Measurements from ENCODE around the gene USP53.
A peak's percentile ranks its signal among the peaks of the same experiment; 100 is the strongest.
"Not testable (repeated sequence)": the region's sequence is repeated elsewhere in the genome, so short reads cannot be mapped to it uniquely, and the experiment has no call there.

Gene USP53

DNA sequence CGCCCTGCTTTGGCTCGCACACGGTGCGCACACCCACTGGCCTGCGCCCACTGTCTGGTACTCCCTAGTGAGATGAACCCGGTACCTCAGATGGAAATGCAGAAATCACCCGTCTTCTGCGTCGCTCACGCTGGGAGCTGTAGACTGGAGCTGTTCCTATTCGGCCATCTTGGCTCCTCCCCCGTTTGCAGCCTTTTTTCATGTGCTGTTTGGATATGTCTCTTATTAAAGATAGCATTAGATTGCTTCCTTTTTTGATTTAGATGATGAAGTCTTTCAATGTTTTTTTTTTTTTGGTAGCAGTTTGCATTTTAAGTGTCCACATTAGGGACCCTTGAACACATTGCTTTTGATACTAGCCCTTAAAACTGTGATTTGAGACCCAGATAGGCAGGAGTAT lies 67.4 kb downstream of the USP53 start:
- DNase-seq, result not testable (repeated sequence)

DNA sequence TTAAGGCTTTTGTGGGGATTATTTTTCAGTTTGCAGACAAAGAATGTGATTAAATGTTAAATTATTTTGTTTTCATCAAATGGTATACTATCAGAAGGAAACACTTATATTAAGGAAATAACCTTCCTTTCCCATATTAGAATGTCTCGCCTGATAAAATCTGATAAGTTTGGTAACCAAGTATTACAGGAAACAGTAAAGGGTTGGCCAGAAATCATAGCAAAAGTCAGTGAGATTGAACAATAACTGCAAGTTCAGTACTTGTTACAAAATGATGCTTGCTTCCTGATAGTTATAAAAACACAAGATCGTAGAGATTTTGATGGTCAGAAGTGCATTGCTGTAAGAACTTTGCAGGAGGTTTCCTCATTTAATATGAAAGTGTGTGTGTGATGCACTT lies 68.9 kb downstream of the USP53 start:
- DNase-seq, result no peak

DNA sequence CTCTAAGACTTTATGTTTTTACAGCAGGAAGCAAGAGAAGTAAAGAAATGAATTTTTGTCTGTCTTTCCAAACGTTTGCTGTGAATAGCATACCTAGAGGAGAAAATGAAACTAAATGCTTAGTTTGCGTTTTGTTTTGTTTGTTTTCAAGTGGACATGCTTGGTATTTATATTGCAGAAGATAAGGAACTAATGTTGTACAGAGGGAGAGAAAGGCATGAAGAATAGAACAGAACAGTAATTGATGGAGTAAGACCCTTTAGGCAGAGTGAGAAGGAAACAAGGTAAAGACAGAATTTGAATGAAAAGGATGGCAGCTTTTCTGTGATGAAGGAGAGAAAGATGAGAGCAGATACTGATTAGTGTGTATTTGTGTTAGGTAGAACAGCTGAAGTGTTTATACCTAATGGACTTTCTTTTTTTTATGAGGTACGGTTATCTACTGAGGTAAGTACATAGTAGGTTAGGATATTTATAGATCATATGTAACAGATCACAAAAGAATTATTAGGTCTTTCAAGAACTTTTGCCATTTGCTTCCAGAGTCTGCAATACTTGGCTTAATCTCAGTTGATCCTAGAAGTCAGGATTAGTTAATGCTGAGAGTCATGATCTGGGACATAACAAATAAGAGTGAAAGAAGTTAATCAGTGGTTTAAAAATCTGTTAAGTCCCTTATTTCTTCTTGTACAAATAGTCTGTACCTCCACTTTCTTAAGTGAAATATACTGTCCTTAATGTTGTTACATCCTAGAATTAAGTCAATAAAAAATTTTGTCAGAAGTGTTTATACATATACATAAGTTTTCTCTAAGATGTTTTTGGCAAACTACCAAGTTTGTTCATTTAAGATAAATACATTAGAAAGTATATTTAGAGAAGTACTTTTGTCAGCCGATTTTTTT lies 72.6 kb downstream of the USP53 start:
- no peak for DNase-seq

DNA sequence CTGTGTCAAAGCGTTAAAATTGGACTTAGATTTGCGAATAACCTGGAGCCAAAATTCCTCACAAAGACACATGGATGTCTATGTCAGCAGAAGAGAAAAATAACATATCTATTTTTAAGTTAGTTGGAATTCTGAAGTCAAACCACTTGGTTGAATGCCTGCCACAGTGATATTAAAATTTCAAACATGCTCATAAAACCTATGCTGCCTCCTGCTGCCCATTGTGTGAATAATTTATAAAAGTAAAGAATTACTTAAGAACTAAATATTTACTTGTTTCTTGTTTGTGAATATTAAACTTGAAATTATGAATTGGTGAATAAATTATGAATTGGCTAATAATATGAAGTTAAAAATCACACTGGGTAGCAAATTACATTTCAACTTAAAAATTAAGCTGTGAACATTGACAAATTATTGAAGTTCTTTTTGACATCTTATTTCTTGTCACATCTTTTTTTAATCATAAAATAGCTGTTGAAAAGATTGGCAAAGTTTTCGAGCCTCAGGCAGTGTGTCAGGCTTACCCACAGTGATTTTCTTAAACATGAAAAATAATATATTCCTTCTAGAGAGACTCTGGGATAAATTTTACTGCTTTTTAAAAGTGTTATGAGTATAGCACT lies 74.0 kb downstream of the USP53 start:
- no peak for DNase-seq

DNA sequence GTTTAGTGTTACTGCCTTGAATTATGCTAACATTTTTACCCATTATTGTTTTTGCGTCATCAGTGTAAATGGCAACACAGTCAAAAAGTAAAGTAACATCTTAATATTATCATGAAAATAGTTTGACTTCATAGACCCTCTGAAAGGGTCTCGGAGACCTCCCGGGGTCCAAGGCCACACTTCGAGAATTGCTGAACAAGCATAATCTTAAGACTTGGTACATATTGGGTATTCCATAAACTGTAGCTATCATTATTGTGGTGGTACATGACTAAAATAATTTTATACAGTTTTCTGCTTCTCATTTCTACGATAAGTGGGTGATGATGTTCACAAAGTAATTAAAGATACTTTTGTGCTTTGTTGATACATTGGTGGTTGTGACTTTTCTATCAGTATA lies 76.8 kb downstream of the USP53 start:
- DNase-seq, result no peak

DNA sequence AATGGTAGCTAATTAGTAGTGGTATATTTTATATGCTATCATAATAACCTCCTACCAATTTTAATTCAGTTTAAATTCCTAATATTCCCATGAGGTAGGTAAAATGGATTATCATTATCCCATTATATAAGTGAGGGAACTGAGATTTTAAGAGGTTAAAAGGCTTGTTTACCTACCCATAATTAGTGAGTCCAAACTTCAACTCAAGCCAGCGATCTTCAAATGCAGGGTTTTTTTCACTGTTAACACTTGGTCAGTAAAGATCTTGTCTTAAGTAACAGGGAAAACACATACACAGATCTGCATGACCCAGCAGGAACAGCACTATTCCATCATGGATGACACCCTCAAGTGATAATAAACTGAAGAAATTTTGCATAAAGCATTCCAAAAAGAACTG lies 78.1 kb downstream of the USP53 start:
- no peak for DNase-seq

DNA sequence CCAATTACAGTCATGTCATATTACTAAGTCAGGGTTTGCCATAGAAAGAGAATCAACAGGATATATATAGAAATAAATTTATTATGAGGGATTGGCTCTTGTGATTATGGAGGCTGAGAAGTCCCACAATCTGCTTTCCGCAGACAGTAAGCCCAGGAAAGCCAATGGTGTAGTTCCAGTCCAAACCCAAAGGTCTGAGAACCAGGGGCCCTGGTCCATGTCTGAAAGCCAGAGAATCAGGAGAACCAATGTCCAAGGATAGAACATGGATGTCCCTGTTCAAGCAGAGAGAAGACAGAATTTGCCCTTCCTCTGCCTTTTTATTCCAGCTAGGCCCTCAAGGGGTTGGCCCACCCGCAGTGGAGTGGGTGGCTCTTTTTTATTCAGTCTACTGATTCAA lies 83.8 kb downstream of the USP53 start:
- DNase-seq, result no peak

DNA sequence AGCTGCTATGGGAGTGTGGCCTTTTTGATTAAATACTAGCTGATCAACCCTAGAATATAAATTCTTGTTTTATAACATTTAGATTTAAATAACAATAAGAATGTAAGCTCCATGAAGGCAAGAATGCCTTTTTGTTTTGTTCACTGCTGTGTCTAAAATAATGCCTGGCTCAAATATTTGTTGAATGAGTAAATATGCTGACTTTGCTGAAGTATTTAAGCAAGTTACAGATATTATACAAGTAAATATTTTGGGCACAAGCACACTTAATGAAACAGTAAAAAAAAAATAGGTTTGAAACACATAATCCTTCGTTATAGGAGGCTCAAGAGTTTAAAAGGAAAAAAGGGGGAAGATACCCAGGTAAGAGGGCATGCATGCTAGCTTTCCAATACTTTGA lies 85.3 kb downstream of the USP53 start:
- no peak for DNase-seq

DNA sequence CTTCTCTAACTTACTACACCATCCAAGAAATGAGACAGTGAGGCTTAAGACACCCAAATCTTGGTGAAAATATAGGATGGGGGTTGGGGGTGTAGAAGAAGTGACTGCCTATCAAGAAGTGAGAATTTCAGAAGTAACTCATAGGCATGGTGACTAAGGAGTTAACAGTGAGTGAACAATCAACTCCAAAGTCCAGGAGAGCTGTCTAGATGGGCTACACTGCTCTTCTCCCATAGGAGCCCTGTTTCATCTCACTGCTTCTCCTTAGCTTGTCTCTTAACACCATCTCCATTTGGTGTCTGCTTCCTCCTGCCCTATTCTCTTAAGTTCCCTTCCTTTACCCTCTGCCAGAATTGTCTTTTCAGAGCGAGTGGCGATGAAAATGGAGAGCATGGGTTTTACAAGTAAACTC lies 86.8 kb downstream of the USP53 start:
- DNase-seq, result no peak

DNA sequence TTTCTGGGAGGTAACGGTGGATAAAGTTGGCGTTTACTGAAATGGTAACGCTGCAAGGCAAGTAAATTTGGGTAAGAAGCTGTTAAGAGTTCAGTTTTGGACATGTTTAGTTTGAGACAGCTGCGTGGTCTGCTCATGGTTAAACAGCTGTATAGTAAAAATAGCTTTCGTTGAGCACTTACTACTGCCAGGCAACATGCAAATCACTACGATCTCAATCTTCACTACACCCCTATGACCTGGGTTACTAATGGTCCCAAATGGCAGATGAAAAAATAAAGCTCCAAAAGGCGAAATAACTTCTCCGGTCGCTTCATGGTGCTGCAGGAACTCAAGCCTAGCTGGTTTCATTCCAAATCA lies 87.2 kb downstream of the USP53 start:
- DNase-seq, result no peak

DNA sequence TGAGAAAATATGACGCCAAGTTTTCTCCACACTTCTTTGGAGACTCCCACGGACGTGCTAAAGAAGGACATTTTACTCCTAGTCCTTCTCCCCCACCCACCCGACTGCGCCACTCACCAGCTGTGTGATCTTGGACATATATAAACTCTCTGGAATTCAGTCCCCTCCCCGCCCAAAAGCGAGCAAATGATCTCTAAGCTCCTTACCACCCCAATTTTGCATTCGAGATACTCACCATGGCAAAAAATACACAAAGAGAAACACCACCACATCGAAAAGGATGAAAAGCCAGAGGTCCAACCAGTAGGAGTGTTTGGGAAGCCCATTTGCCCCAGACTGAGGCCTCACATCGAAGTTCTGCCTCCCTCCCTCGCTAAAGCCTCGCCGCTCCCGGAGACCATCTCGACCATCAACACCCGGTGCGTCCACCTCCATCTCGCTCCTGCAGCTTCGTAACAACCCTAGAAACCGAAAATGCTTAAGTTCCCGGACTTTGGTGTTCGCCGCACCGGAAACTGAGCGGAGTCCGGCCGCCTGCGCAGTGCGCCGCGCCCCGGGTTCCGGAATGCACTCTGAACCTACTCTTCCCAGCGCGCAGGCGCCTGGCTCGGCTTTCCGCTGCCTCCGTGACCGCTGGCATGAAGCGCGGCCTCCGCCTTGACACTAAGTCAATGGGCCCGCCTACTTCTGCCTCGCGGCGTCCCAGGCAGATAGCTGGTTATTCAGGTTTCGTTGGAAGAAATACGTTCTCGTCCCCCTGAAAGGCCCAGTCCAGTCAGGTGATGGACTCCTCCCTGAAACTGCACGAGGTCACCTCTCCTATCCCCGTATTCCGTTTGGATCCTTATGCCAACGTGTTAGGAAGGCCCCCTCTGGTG lies 87.8 kb downstream of the USP53 start:
- DNase-seq, result no peak

DNA sequence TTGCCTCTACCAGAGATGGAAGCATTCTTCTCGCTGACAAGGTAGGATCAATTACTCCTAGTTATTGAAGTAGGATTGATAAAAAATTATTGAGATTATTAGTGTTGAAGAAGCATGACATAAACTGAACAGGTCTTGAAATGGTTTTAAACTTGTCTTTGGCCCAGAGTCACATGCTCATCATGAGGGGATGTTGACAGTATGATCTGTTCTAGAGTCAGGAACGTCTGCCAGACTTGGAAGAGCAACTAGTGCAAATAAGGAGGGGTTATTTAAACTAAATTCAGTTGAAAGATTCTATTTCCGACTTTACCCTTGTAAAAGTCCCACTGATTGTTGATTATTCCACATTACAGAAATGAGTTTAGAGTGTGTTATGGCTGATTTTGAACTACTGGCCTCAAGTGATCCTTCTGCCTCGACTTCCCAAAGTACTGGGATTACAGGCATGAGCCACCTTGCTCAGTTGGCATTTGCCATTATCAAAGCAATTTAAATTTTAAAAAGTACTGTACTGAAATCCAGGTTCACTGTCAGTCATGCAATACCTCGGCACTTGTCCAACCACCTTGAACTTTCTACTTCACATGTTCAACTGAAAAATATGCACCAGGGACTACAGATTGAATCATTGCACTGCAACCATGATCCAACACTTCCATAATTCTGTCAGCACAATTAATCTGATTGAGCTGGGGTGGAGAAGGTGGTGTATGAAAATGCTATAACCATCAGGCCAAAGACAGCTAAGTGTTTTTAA lies 89.7 kb downstream of the USP53 start:
- DNase-seq, result no peak

DNA sequence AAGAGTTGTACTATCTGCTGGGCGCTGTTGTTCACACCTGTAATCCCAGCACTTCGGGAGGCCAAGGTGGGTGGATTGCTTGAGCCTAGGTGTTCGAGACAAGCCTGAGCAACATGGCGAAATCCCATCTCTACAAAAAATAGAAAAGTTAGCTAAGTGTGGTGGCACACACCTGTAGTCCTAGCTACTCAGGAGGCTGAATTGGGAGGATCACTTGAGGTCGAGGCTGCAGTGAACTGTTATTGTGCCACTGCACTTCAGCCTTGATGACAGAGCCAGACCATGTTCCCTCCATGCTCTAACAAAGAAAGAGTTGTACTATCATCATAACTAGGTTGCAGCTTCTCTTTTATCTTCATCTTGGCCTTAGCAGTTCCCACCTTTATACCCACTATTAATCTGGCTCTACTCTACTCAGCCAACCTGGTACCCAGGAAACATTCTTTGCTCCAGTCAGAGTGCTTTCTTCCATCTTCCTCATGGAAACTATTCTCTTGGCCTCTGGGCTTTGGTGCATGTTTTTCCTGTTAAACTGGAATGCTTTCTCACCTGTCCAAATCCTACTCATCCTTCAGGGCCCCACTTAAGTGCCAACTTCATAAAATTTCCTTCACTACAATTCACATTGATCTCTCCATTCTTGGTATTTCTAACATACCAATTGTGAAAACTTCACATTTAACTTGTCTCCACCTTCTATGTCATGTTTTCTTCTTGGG lies 91.2 kb downstream of the USP53 start:
- DNase-seq, result no peak

DNA sequence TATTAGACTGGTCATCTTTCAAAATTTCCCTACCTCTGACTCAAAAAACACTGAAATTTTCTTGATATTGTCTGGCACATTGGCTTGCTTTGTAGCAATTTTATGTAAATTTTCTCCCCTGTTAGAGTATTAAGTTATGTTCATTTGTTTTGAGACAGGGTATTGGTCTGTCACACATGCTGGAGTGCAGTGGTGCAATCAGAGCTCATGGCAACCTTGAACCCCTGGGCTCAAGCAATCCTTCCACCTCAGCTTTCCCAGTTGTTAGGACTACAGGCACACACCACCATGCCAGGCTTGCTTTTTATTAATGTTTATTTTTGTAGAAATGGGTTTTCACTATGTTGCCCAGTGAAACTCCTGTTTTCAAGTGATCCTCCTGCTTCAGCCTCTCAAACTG lies 91.9 kb downstream of the USP53 start:
- DNase-seq, result no peak

DNA sequence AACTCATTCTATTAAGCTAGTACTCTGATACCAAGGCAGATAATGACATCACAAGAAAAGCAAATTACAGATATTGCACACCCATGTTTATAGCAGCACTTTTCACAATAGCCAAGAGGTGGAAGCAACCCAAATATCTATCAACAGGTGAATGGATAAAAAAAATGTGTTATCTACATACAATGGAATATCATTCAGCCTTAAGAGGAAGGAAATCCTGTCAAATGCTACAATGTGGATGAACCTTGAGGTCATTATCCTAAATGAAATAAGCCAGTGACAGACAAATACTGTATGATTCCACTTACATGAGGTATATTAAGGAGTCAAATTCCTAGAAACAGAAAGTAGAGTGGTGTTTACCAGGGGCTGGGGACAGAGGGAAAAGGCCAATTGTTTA lies 95.1 kb downstream of the USP53 start:
- DNase-seq, result no peak

DNA sequence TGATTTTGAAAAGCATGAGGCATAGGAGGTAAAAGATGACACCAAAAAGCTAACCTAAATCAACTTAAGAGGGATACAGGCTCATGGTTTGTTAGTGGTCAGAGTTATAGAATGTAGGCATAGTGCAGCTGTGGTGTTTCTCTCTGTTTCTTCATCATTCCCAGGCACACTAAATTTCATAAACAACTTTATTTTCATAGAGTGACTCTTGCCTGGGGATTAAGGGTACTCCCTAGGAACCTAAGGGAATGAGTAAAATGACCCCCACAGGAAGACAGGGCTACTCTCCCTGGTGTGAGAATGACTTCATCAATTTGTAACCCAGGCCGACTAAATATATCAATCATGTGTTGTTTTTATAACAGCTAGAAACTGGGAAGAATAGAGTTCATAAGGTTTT lies 98.3 kb downstream of the USP53 start:
- DNase-seq, result no peak

DNA sequence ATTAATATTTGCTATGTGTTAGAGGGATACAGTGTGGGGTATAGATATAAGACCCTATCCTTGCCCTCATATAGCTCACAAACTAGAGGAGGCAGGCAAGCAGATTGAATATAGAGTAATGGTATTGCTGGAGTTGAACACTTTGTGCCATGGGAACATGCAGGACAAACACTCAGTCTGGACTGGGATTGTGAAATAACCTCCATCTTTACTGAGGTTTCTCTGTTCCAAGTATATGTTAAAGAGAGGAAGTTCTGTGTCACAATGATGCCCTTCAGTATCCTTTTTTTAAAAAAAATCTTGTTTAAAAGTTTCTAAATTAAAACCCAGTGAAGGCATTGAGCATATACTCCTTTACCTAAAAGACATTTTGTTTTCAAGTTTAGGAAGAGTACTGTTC lies 100.7 kb downstream of the USP53 start:
- DNase-seq, result no peak

DNA sequence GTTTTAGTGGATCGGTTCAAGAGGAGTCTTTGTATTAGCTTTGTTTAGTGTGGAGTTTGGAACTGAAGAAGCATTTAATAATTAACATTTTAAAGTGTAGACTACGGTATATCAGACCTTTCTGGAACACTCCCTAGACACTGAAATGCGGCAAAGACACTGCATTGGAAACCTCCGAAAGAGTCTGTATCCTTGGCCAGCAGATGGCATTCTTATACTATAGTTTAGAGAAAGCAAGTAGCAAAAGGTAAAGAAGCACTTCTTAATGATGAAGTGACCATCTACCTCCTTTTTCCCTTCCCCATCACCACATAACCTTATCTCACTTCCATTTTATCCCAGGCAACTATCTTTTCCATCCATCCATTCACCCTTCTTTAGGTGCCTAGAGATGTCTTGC lies 101.8 kb downstream of the USP53 start:
- peak; percentile 1 for DNase-seq

DNA sequence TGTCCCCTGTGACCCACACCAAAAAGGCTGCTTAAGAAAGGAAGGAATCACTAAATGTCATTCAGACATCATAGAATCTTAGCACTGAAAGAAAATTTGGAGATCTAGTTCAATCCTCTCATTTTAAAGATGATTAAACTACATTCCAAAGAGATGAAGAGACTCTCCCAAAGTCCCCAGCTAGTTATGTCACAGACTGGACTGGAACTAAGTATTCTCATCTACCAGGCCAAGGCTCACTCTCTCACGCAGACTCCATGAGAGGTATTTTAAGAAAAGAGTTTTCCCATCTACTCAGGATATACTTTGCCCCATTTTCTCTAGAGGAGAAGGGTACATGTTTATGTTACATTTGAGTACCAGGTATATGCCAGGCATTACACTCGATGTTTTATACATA lies 102.5 kb downstream of the USP53 start:
- DNase-seq, result no peak

DNA sequence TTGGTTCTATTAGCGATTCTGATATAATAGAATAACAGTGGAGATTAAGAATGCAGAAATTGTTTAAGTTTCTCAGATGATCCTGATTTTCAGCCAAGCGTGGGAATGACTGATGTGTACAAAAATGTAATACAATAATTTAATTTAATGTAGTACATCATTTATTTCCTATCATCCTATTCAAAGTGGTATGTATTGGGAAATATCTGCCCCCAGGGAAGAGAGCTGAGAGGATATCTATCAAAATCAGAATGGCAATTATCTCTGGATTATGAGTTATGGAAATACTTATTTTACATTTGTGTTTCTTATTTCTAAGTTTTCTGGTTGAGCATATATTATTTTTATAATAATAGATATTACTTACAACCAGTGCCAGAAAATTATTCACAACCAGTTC lies 105.5 kb downstream of the USP53 start:
- DNase-seq, result no peak

DNA sequence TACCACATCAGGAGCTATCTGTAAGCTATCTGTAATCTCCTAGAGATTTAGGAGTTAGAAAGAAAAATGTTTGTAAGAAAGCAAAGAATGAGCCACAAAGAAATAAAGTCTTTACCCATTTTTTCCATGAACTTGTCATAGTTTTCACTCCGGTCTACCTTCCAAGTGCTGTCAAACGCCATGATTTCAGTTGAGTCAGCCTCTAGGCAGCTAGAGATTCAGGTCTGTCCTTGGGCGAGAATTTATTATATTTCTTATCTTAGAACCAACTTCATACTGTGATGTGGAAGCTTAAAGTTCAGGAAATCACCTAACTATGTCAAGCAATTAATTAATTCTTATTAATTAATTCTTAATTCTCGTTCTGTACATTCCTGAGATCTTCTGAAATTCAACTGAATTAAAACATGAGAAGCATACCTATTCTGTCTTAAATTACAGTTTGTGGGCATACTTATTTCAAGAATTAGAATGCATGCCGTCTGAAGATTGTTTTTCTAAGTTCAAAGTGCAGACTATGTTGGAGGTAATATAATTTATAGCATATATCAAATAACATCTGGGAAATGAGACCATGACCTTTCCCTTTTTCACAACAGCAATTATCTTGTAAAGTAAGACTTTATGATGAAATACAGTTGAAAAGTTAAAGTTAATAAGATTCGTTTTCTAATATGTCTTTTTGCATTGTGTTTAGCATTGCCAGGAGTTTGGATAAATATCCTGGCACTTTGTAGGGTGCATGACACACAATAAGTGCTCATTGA lies 109.6 kb downstream of the USP53 start, which contains the start of gene FABP2:
TSS of gene FABP2 (minus strand) at position 218 of the 767 bp plus-strand sequence. CDS start at position 182, 36 bp downstream.
- no peak for DNase-seq

Measured in effector CD8-positive, alpha-beta T cell (primary cell).